Mesenteric fat pad (tissue), 1 donor: Measurements from ENCODE around the gene BBS9. TPM values are rescaled to one million over a fixed set of nuclear protein-coding genes. Genes with fewer than 3 reads are reported as not detected.

Source experiments
- DNase-seq: peaks from one replicate; pipeline ENCODE4 v3.0.0-alpha.2; 2020; ENCODE audit warnings: low spot score
- total RNA-seq: library from RNA; stranded (reverse); fragmentation: NEBNext Ultra II Directional; extraction: Animal tissue kit (Norgen Biotek cat#: 25700); gene quantifications from one replicate; pipeline ENCODE4 v1.2.1, GENCODE V29; 2021
- donor health status: DM: yes; HTN: yes; CAD: no.

The BBS9 gene
- total RNA-seq, 1 donor from 2014 or later: 15.9 TPM

DNA sequence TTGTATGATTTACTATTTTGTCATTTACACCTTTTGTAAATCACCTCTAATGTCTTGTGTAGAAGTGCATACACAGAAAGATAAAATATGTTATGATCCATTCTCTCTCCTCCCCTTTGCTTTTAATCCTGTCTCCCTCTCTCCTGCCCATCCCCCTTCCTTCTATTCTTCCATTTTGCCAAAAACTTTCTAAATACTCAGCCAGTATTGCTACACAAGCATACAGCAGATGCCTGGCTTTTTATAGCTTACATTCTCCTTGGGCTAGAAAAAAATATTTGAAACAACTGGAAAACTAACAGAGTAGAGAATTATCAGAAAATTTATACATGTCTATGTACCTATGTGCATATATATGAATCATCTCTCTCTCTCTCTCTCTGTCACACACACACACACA is 467.3 kb downstream of the BBS9 start:
- no peak for DNase-seq

- DNase-seq: no peak
Measured at GRCh38 chr7:33597181-33597580, 467.8 kb downstream of the BBS9 start.

DNA sequence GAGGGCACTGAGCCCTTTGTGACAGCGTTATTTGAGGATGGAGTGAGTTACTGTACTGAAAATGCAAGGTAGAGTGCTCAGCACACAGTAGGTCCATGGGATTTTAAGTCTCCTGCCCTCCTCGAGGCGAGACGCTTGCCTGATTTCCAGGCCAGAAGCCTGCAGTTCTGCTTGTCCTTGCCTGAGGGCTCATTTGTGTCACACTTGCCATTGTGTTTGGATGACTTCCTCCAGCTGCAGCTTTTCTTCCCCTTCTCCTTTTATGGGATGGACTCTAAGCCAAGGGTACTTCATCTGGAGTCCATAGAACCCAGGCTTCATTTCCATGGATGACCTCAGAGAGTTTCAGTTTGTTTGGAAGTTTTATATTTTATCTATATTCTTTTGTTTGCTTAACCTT is 471.7 kb downstream of the BBS9 start:
- no peak for DNase-seq

GRCh38 chr7:33601884-33602283 is 472.5 kb downstream of the BBS9 start:
- no peak for DNase-seq

DNA sequence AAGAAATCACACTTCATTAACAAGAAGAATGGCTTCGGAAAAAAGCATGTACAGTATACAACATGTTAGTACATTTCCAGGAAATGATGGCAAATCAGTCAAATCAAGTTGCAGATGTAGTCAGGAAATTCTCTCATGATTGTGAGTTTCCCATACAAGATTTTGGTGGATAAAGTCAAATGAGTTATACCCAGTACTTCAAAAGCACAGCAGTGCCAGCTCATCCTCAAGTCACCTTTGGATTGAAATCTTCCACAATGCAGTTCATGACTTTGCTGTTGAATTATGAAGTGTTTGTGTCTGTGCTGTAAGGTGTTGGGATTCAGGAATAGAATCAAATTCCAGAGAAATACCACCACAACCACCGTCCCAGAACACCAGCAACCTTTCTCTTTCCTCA is 474.7 kb downstream of the BBS9 start:
- DNase-seq: no peak

- no peak for DNase-seq
Measured at GRCh38 chr7:33610918-33611317, 481.6 kb downstream of the BBS9 start.

- DNase-seq: no peak
Measured at GRCh38 chr7:33612442-33612841, 483.1 kb downstream of the BBS9 start.

- no peak for DNase-seq
Measured at GRCh38 chr7:33614357-33615117, 485.2 kb downstream of the BBS9 start.

GRCh38 chr7:33616752-33617151 is 487.4 kb downstream of the BBS9 start:
- no peak for DNase-seq

GRCh38 chr7:33619264-33619663 is 489.9 kb downstream of the BBS9 start:
- DNase-seq: no peak

GRCh38 chr7:33623267-33623666 is 493.9 kb downstream of the BBS9 start:
- no peak for DNase-seq

DNA sequence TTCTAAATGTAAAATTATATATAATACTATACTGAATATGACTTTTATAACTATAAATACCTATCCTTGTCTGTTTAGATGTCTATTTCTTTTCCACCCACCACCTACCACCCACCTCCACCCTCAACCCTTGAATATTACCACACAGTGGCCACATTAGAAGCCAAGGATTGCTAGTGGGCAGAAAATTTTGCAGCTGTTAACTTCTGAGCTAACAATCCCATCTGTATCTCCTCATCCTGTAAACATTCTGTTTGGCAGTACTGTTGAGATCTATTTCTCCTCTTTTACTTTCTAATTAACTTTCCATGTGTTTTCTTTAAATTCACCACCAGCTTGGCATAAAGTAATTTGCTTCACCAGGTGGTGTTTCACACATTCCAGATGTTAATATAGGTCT is 494.9 kb downstream of the BBS9 start:
- DNase-seq: no peak

DNA sequence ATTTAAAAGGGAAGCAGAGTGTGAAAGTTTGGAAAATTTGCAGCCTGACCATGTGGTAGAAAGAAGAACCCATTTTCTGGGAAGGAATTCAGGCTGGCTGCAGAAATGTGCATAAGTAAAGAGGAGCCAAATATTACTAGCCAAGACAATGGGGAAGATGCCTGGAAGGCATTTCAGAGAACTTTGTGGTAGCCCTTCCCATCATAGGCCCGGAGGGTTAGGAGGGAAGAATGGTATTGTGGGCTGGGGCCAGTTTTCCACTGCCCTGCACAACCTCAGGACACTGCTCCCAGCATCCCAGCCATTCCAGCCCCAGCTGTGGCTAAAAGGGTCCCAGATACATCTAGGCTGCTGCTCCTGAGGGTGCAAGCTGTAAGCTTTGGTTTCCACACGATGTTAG is 497.5 kb downstream of the BBS9 start:
- DNase-seq: no peak

GRCh38 chr7:33627741-33628140 is 498.4 kb downstream of the BBS9 start:
- no peak for DNase-seq

- DNase-seq: no peak
Measured at GRCh38 chr7:33628894-33629293, 499.5 kb downstream of the BBS9 start.

DNA sequence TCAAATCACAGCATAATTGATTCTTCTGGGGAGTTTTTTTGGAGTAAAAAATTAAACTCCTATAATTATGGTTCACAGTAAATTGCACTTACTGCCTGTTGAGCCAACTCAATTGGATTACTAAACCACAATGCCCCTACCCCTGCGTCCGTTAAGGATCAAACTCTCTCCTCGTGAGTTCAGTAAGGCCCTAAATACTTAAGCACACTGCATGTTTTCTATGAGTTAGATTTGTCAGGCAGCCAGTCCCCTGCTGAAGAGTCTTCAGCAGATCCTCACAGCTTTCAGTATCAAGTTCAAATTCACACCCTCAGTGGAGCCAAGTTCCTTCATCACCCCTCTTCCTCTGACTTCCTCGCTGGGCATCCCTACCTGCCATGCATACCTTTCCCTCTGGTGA is 501.0 kb downstream of the BBS9 start:
- DNase-seq: no peak

DNA sequence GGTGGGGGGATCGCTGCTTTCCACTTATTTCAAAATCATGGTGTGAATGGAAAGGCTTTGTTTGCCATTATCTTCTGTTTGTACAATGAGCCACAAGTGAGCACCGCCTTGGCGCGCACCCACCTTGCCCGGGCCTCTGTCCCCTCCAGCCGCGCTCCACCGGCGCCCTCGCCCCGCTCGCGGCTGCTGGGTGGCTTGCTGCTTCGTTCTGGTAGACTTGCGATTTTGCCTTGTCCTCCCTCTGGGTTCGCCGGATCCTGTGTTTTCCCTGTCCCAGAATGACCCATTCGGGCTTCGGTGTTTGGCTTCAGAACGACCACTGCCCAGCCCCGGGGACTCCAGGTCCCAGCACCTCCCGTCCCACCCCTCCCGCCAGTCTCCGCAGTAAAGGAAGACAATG is 503.0 kb downstream of the BBS9 start:
- no peak for DNase-seq

DNA sequence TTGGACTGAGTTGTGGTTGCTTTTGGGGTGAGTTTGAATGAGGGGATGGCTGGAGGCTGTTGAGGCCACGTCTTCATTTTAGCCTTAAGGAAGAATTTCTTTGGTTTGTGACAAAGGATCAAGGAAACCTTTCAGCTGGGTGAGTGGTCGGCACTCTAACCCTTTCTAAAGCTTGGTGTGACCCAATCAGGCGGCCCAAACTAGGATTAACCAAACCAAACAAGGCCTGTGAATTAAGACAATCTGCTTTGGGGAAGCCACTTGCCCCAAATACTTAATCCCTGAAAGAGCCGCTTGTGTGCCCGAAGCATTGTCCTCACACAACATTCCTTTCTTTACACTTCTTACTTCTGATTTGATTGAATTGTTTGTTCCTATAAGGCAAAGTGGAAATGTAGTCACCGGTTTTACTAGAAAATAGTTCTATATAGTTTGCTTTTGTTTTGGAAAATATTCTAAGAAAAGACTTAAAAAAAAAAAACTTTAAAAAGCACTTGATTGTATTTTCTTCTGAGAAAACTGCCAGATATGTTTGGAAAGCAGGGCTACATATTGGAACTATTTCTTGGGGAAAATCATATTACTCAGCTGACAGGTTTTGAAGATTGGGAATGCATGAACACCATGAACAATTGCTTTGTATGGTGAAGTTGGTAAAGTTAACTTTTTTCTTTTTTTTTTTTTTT is 503.6 kb downstream of the BBS9 start:
- DNase-seq: no peak

- no peak for DNase-seq
Measured at GRCh38 chr7:33634606-33635005, 505.2 kb downstream of the BBS9 start.

DNA sequence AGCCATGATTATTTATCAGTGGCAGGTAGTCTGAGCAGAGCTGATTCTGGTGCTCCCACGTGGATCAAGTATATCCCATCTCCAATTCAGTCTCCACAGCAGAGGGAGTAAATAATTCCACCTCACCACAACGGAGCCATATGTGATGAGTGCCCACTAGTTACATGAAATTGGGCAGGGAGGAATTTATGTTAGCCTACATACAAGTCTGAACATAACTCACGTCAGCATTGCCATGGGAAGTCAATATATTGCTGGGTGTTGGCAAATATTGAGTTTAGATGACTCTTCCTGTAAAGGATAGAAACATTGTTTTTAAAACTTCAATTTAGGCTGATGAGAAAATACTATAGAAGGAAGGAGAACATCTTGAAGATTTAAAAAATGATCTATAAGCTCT is 507.0 kb downstream of the BBS9 start:
- no peak for DNase-seq

GRCh38 chr7:33639552-33640197 is 510.3 kb downstream of the BBS9 start:
- DNase-seq: no peak

GRCh38 chr7:33640741-33641140 is 511.4 kb downstream of the BBS9 start:
- no peak for DNase-seq

- DNase-seq: no peak
Measured at GRCh38 chr7:33642312-33642711, 512.9 kb downstream of the BBS9 start.
